Measurements from ENCODE around the gene TRAPPC11. TPM values are rescaled to one million over a fixed set of nuclear protein-coding genes. Genes with fewer than 3 reads are reported as not detected.

TRAPPC11 gene
- total and polyA plus RNA-seq, 9 of the 15 experiments (the other 6 are each of a cell fraction or from before 2014, with no cell fraction given): 11.6 to 49.0 (median 28.7) TPM

DNA sequence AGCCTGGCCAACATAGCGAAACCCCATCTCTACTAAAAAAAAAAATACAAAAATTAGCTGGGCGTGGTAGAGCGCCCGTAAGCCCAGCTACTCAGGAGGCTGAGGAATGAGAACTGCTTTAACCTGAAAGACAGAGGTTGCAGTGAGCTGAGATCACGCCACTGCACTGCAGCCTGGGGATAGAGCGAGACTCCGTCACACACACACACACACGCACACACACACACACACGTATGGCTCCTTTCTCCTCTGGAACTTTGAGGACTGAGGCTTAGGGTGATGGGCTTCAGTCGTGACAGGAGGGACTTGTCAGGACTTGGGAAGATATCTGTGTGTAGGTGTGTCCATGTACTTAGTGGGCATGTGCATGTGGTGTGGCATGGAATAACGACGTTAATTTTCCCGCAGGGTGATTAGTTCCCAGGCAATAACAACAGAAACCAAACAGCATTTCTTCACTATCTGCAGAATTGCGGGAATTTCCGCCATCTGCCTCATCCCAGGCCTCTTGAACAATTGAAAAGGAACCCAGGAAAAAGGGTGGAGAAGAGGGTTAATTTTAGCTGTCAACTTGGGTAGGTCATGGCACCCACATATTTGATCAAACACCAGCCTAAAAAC is 47.8 kb upstream of the TRAPPC11 start (continued):
- no peak for TF ChIP-seq CBFB (CRISPR knock-in tag; IDR thresholded peaks at IDR 0.05)
- TF ChIP-seq, protein P1, sequence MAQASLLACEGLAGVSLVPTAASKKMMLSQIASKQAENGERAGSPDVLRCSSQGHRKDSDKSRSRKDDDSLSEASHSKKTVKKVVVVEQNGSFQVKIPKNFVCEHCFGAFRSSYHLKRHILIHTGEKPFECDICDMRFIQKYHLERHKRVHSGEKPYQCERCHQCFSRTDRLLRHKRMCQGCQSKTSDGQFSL (CRISPR knock-in tag; IDR thresholded peaks at IDR 0.05): no peak
- TF ChIP-seq, protein P1 (tag; IDR thresholded peaks at IDR 0.05): no peak

DNA sequence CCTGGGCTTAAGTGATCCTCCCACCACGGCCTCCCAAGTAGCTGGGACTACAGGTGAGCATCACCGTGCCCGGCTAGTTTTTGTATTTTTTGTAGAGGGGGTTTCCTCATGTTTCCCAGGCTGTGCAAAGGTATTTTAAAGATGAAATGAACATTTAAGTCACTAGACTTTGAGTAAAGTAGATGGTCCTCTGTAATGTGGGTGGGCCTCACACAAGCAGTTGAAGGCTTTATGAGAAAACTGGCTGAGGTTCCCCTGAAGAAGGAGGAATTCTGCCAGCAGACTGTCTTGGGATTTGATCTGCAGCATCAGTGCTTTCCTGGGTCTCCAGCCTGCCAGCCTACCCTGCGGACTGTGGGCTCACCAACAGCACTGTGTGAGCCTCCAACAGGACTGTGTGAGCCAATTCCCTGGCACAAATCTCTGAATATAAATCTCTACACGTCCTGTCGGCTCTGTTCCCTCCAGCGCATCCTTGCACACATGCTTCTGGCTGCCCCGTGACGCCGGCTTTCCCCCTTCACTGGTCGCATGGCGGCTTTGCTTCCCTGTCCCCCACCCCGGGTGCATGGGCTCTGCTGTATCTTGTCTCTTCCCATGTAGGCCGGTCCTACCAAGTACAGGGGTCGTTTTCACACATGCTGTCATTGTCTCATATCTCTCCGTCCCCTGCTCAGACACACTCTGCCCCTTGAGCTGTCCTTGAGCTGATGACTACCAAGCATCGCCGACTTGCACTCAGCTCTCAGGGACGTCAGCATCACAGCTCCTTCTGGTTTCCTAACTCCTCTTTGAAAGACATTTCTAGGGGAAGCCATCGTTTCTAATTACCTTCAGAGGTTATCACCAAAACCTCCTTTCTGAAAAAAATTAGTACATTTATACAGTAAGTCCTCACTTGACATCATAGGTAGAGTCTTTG is 46.5 kb upstream of the TRAPPC11 start:
- POLR2A ChIA-PET: interaction anchor here (1.4 kb wide), 1 partner anchor 12 kb away, joined by 3 read pairs; no protein-coding TSS in a partner anchor
- H3K4me3 ChIP-seq: no peak overlapping the region

More for the DNA sequence above, 46.5 kb upstream of the TRAPPC11 start:
- ATAC-seq: no peak; the same call in 2 of the 3 replicates
- Histone ChIP-seq H3K9me1 (ENCODE audit: control insufficient read depth, insufficient read depth, low read length) (no peaks in the 10 kb centered on the region), H3K4me1 (replicated peaks in 1 of 2; ENCODE audit: control insufficient read depth in 2 of 2, insufficient read depth in 2 of 2, low read length in 2 of 2) (peaks cover 0 to 12% of the 10 kb centered on the region in 2 experiments; a peak in 2 of 5 replicates), H3K36me3 (ENCODE audit: control insufficient read depth, insufficient read depth, low read length) (no peaks in the 10 kb centered on the region), H4K20me1 (replicated peaks; ENCODE audit: control insufficient read depth, insufficient read depth, low read length) (no peaks in the 10 kb centered on the region), H3K79me2 (ENCODE audit: control insufficient read depth, insufficient read depth, low read length) (no peaks in the 10 kb centered on the region), H3K9me3 (replicated peaks; ENCODE audit: control insufficient read depth, insufficient read depth, low read depth, low read length) (no peaks in the 10 kb centered on the region), H3K4me2 (ENCODE audit: insufficient read depth, low read length) (no peak overlapping the region), H3K27me3 (ENCODE audit: control insufficient read depth in 2 of 2, insufficient read depth in 2 of 2, low read length in 2 of 2) (peaks cover 5 to 18% of the 10 kb centered on the region in 2 experiments; a peak in 4 of 5 replicates), H3K27ac (ENCODE audit: extremely low read depth, low read depth, low read length) (no peak overlapping the region), H2AFZ (ENCODE audit: low read depth, low read length) (no peak overlapping the region), H3K9ac (ENCODE audit: insufficient read depth in 1 of 2, low read depth in 2 of 2, low read length in 2 of 2) (0 out of 4 replicates have a peak overlapping the region, but pooled peaks of 1 of the 2 experiments have one; percentile 14)
- WGBS (ENCODE audit: insufficient coverage, low coverage, missing lambda C conversion rate): 19% methylated on average over 20 of the region's 20 CpGs
- intact Hi-C loops (cut with micrococcal nuclease): no loop called here
- no peak for FAIRE-seq
- TF ChIP-seq CBX3 (IDR thresholded peaks at IDR 0.05; ENCODE audit: borderline replicate concordance in 1 of 2, low read length in 2 of 2): no peak
- TF ChIP-seq RBM25 (IDR thresholded peaks at IDR 0.05; ENCODE audit: low read depth, low read length, severe bottlenecking): peak; percentile 5
- TF ChIP-seq, protein P2, sequence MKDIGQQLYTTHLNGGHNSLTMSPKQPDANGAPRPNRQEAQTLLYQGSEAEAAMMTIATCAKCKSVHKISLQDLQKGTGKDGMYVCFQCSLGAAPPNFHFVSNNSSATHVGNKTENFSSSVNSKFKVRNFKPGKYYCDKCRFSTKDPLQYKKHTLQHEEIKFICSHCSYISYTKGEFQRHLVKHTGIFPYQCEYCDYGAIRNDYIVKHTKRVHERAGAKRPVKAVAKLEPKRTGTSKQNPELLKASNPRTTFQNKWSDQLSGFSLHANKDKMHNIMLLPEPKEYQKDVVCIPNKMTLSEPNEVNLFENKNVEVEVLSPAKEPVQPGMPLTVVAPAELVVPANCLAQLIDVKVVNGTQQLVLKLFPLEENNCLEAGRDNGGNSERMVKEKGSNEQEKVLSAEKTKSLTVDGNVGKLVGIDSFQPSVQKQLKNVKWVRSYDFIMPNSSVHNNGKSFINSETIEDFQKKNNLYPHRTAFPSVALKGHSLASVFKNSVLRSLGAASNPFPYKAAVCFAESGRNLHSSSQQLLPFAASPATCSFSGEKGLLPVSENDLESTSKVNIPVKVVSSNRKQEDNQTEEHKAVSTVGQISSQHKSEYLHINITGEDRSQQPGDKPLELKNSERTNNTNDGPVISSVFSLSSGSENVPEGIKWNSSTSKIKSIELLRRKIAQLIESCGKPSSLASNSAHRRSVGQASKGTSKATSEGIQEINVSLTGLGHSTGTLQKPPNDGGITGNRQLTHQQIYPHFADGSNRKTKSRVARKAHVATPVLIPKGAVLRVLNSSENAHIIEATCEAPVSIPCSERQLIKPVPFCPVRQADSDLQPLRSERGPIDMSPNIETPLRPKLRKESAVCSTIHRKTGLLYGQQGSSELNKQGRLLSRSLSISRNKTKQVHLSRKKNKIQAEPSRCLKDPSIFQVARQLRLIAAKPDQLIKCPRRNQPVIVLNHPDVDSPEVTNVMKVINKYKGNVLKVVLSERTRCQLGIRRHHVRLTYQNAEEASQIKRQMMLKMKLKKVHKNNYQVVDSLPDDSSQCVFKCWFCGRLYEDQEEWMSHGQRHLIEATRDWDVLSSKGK (CRISPR knock-in tag; IDR thresholded peaks at IDR 0.05): no peak
- TF ChIP-seq MECOM (CRISPR knock-in tag; IDR thresholded peaks at IDR 0.05): no peak
- no peak for TF ChIP-seq U2AF1 (optimal IDR thresholded peaks at IDR 0.05; ENCODE audit: low read depth, low read length)
- TF ChIP-seq CHD4 (IDR thresholded peaks at IDR 0.05; ENCODE audit: insufficient read depth, insufficient replicate concordance, low read depth, low read length, poor library complexity, severe bottlenecking): no peak
- TF ChIP-seq KDM1A (IDR thresholded peaks at IDR 0.05): no peak
- TF ChIP-seq ZNF134 (CRISPR knock-in tag; conservative IDR thresholded peaks at IDR 0.05): peak; percentile 96
- TF ChIP-seq ZNF561 (CRISPR knock-in tag; conservative IDR thresholded peaks at IDR 0.05): no peak
- TF ChIP-seq SRF (CRISPR knock-in tag; IDR thresholded peaks at IDR 0.05): no peak
- no peak for TF ChIP-seq SIRT6 (IDR thresholded peaks at IDR 0.05; ENCODE audit: low read depth, low read length)
- DNase-seq (ENCODE audit: extremely low read depth in 1 of 4, low spot score in 3 of 4): no peak
- in situ Hi-C loops (cut with MboI): no loop called here
- CTCF ChIA-PET (ENCODE audit: low intra/inter-chr PET ratio): no interaction called here
- BruUV-seq (replicated peaks): no TSS peak
